ENCODE data around the gene UBE2D2. TPM values are rescaled to one million over a fixed set of nuclear protein-coding genes. Genes with fewer than 3 reads are reported as not detected.
"Not testable (repeated sequence)": the region's sequence is repeated elsewhere in the genome, so short reads cannot be mapped to it uniquely, and the experiment has no call there.

UBE2D2 gene
- total RNA-seq, 1 donor from 2014 or later: 152 TPM

DNA sequence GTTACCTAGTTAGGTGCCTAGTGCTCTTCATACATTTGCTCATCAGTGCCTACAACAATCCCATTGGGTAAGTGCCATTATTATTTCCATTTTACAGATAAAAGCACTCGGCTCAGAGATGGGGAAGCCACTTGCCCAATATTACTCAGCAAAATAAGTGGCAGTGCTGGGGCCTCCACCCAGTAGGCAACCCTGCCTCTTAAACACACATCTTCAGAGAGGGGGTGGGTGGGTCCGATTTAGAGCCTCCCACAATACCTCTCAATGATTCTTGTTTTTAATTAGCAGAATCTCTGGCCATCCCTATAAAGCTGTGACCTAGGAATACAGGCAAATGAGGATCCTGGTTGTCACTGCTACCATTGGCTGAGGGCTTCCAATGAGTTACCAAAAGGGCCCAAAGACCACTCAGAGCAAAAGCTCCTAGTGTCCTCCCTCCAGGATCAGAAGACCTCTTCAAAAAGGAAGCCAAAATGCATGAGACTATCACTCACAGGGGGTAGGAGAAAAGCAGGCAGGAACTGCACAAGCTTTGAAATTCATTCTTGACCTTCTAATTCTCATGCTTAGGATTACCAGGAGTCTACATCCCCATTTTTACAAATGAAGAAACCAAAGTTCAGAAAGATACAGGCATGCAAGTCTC is 36.1 kb upstream of the UBE2D2 start:
- ChIA-PET POLR2A (interaction anchor here (0.6 to 5.8 kb wide), 5 partner anchors 20 to 126 kb away, joined by 3 to 37 read pairs (median 3); partner anchors contain the start of gene UBE2D2), CTCF (interaction anchor here (1.3 to 1.4 kb wide), 3 partner anchors 19 to 108 kb away, joined by 3 to 4 read pairs (median 4); no protein-coding TSS in a partner anchor)
- ATAC-seq (ENCODE audit: low read depth): peak; percentile 43
- H3K4me3 Mint-ChIP-seq: peak overlapping the region; percentile 71
- no peak for TF ChIP-seq CTCF (IDR thresholded peaks at IDR 0.05)
- no peaks in the 10 kb centered on the region for H3K36me3 Mint-ChIP-seq (ENCODE audit: low read depth)
- no peaks in the 10 kb centered on the region for H3K27me3 Mint-ChIP-seq
- intact Hi-C loops (cut with micrococcal nuclease): loop anchor here (1.0 kb wide), 1 partner anchor 36 kb away; the partner anchor contains the start of gene UBE2D2
- no peak for DNase-seq
- H3K27ac Mint-ChIP-seq: peak overlapping the region; percentile 91
- H3K9me3 Mint-ChIP-seq: no peaks in the 10 kb centered on the region
- H3K4me1 Mint-ChIP-seq: peaks cover 43% of the 10 kb centered on the region

GRCh38 chr5:139525586-139526308 is 35.4 kb upstream of the UBE2D2 start:
- Mint-ChIP-seq H3K4me1 (peaks cover 43% of the 10 kb centered on the region), H3K4me3 (peak overlapping the region; percentile 71), H3K27ac (peak overlapping the region; percentile 91)
- H3K9me3 Mint-ChIP-seq; H3K36me3 Mint-ChIP-seq (ENCODE audit: low read depth); H3K27me3 Mint-ChIP-seq; DNase-seq: not testable (repeated sequence)
- intact Hi-C loops (cut with micrococcal nuclease): loop anchor here (1.0 kb wide), 1 partner anchor 36 kb away; the partner anchor contains the start of gene UBE2D2
- CTCF ChIA-PET: interaction anchor here (1.3 to 1.4 kb wide), 2 partner anchors 18 to 48 kb away, joined by 4 read pairs; no protein-coding TSS in a partner anchor
- POLR2A ChIA-PET: interaction anchor here (0.6 to 5.8 kb wide), 5 partner anchors 19 to 126 kb away, joined by 3 to 37 read pairs (median 3); partner anchors contain the start of gene UBE2D2
- peak; percentile 38 for ATAC-seq (ENCODE audit: low read depth)

DNA sequence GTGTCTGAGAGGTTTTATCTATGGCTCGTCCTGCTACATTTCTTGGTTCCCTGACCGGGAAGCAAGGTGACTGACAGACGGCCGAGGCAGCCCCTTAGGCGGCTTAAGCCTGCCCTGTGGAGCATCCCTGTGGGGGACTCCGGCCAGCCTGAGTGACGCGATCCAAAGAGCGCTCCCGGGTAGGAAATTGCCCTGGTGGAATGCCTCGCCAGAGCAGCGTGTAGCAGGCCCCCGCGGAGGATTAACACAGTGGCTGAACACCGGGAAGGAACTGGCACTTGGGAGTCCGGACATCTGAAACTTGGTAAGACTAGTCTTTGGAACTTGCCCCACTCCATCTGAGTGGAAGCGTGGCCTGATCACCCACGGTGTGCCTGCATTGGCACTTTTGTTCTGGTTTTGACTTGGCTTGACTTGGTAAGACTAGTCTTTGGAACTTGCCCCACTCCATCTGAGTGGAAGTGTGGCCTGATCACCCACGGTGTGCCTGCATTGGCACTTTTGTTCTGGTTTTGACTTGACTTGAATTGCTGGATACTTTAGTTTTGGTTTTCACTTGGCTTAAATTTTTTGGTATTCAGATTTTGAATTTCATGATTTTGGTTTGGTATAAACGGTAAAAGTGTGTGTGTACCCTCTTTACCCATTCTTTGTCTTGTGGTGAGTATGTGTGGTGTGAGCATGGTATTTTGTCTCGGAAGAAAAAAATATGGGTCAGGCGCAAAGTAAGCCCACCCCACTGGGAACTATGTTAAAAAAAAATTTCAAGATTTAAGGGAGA is 34.6 kb upstream of the UBE2D2 start:
- CTCF ChIA-PET: not testable (repeated sequence)
- H3K27ac Mint-ChIP-seq: peak overlapping the region; percentile 91

GRCh38 chr5:139527090-139527470 is 34.1 kb upstream of the UBE2D2 start:
- H3K36me3 Mint-ChIP-seq (ENCODE audit: low read depth); H3K9me3 Mint-ChIP-seq; POLR2A ChIA-PET; DNase-seq; CTCF ChIA-PET; ATAC-seq (ENCODE audit: low read depth); H3K27me3 Mint-ChIP-seq; intact Hi-C loops (cut with micrococcal nuclease): not testable (repeated sequence)
- Mint-ChIP-seq H3K27ac (peak overlapping the region; percentile 91), H3K4me3 (peak overlapping the region; percentile 71), H3K4me1 (peaks cover 43% of the 10 kb centered on the region)

More for the DNA sequence above, 34.6 kb upstream of the UBE2D2 start:
- intact Hi-C loops (cut with micrococcal nuclease); ATAC-seq (ENCODE audit: low read depth); H3K9me3 Mint-ChIP-seq; H3K27me3 Mint-ChIP-seq; H3K36me3 Mint-ChIP-seq (ENCODE audit: low read depth): not testable (repeated sequence)
- Mint-ChIP-seq H3K4me3 (peak overlapping the region; percentile 71), H3K4me1 (peaks cover 43% of the 10 kb centered on the region)
- POLR2A ChIA-PET: interaction anchor here (0.6 to 5.8 kb wide), 4 partner anchors 19 to 40 kb away, joined by 3 to 37 read pairs (median 4); partner anchors contain the start of gene UBE2D2
- peak; percentile 19 for DNase-seq

DNA sequence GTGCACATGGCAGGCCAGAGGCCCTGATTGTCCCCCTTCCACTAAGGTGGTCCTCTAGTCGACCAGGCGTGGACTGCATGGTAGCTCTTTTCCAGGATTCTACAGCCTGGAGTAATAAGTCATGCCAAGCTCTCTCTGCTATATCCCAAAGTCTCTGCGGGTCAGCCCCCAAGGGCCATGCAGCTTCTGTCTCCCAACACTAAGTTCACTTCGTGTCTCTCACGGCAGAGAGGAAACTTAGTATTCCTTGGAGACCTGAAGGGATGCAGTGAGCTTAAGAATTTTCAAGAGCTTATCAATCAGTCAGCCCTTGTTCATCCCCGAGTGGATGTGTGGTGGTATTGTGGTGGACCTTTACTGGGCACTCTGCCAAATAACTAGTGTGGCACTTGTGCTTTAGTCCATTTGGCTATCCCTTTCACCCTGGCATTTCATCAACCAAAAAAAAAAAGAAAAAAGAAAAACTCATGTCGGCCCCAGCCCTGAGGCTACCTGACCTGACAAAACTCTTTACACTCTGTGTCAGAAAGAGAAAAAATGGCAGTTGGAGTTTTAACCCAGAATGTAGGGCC is 33.2 kb upstream of the UBE2D2 start:
- H3K36me3 Mint-ChIP-seq (ENCODE audit: low read depth); H3K27me3 Mint-ChIP-seq; POLR2A ChIA-PET; H3K9me3 Mint-ChIP-seq; H3K4me3 Mint-ChIP-seq; DNase-seq; ATAC-seq (ENCODE audit: low read depth); H3K27ac Mint-ChIP-seq; intact Hi-C loops (cut with micrococcal nuclease): not testable (repeated sequence)
- CTCF ChIA-PET: interaction anchor here (0.9 kb wide), 1 partner anchor 106 kb away, joined by 3 read pairs; no protein-coding TSS in a partner anchor
- peaks cover 41% of the 10 kb centered on the region for H3K4me1 Mint-ChIP-seq

DNA sequence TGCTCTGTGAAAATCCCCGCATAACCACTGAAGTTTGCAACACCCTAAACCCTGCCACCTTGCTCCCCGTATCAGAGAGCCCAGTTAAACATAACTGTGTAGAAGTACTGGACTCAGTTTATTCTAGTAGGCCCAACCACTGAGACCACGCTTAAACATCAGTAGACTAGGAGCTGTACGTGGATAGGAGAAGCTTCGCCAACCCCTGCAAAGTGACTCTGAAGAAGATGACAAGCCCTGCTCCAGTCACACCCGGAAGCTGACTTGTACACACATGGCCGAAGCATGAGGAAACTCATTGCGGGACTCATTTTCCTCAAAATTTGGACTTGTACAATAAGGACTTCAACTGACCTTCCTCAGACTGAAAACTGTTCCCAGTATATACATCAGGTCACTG is 32.4 kb upstream of the UBE2D2 start:
- DNase-seq; POLR2A ChIA-PET; intact Hi-C loops (cut with micrococcal nuclease): not testable (repeated sequence)

GRCh38 chr5:139530079-139530478 is 31.1 kb upstream of the UBE2D2 start:
- CTCF ChIA-PET; H3K27ac Mint-ChIP-seq; ATAC-seq (ENCODE audit: low read depth); H3K27me3 Mint-ChIP-seq; H3K9me3 Mint-ChIP-seq; DNase-seq; H3K36me3 Mint-ChIP-seq (ENCODE audit: low read depth); intact Hi-C loops (cut with micrococcal nuclease); H3K4me3 Mint-ChIP-seq: not testable (repeated sequence)
- POLR2A ChIA-PET: interaction anchor here (0.9 kb wide), 1 partner anchor 11 kb away, joined by 3 read pairs; no protein-coding TSS in a partner anchor
- peaks cover 21% of the 10 kb centered on the region for H3K4me1 Mint-ChIP-seq

More for the DNA sequence above, 32.4 kb upstream of the UBE2D2 start:
- H3K27me3 Mint-ChIP-seq; H3K4me3 Mint-ChIP-seq; H3K36me3 Mint-ChIP-seq (ENCODE audit: low read depth); ATAC-seq (ENCODE audit: low read depth); H3K27ac Mint-ChIP-seq; H3K9me3 Mint-ChIP-seq: not testable (repeated sequence)
- peaks cover 35% of the 10 kb centered on the region for H3K4me1 Mint-ChIP-seq
- CTCF ChIA-PET: interaction anchor here (0.9 to 1.1 kb wide), 2 partner anchors 11 to 106 kb away, joined by 3 read pairs; no protein-coding TSS in a partner anchor

Data from activated B cell treated with CpG ODN at 0.5 μM for 24 hours (primary cell).